NCI-H187 (cell line): ENCODE measurements around the gene ADA.

Experiments used
- DNase-seq, 2 experiments: peaks; one replicate each; lab custom pipeline; 2025; lab: John Stamatoyannopoulos, UW

The ADA gene

GRCh38 chr20:44624152-44624551 is 27.3 kb downstream of the ADA start:
- no peak for DNase-seq

- no peak for DNase-seq
These were observed 28.8 kb downstream of the ADA start for GRCh38 chr20:44622501-44623270.

GRCh38 chr20:44621939-44622338 is 29.6 kb downstream of the ADA start:
- no peak for DNase-seq

GRCh38 chr20:44621325-44621724 is 30.2 kb downstream of the ADA start:
- no peak for DNase-seq

- no peak for DNase-seq
These were observed 31.5 kb downstream of the ADA start for GRCh38 chr20:44620030-44620429.

GRCh38 chr20:44619294-44619693 is 32.2 kb downstream of the ADA start:
- no peak for DNase-seq

GRCh38 chr20:44618318-44618731 is 33.2 kb downstream of the ADA start:
- DNase-seq = no peak

GRCh38 chr20:44616604-44616964 is 34.9 kb downstream of the ADA start:
- no peak for DNase-seq

- no peak for DNase-seq
These were observed 35.5 kb downstream of the ADA start for GRCh38 chr20:44615876-44616603.

- DNase-seq = no peak
These were observed 36.2 kb downstream of the ADA start for GRCh38 chr20:44615169-44615791.

- DNase-seq = no peak
These were observed 37.0 kb downstream of the ADA start for GRCh38 chr20:44614525-44614924.

- DNase-seq = no peak
These were observed 37.9 kb downstream of the ADA start for GRCh38 chr20:44613575-44613974.

GRCh38 chr20:44610313-44610962 is 41.1 kb downstream of the ADA start:
- no peak for DNase-seq

- DNase-seq = peak; percentile 37 to 42
These were observed 41.8 kb downstream of the ADA start for GRCh38 chr20:44609516-44610312.

GRCh38 chr20:44609006-44609515 is 42.4 kb downstream of the ADA start:
- DNase-seq = no peak

- DNase-seq = no peak
These were observed 44.6 kb downstream of the ADA start for GRCh38 chr20:44606725-44607441.

- DNase-seq = no peak
These were observed 48.2 kb downstream of the ADA start for GRCh38 chr20:44603327-44603726.

- DNase-seq = no peak
These were observed 49.7 kb downstream of the ADA start for GRCh38 chr20:44601801-44602204.

GRCh38 chr20:44601236-44601671 is 50.2 kb downstream of the ADA start:
- no peak for DNase-seq

GRCh38 chr20:44600758-44601201 is 50.7 kb downstream of the ADA start:
- DNase-seq = no peak

GRCh38 chr20:44600301-44600700 is 51.2 kb downstream of the ADA start:
- DNase-seq = no peak
